SK-N-MC (cell line): ENCODE data around the gene ZNF438.

Experiments
- DNase-seq: peaks from one replicate; pipeline ENCODE4 v3.0.0-alpha.2; 2011; ENCODE audit warnings: low read depth, low spot score
- H3K27ac ChIP-seq: fragments of 200-600 bp; sonication (generic); 2 replicates; pipeline ENCODE4 v1.5.1; 2016; ENCODE audit warnings: mixed run types
- H3K36me3 ChIP-seq: fragments of 200-600 bp; sonication (generic); 2 replicates; pipeline ENCODE4 v1.6.1; 2017; ENCODE audit warnings: antibody characterized with exemption, low read length, mixed read lengths; ENCODE audit not compliant: insufficient read depth
- H3K4me3 ChIP-seq: fragments of 200-600 bp; sonication (generic); 2 replicates; pipeline ENCODE4 v1.5.1; 2016
- H3K9ac ChIP-seq: fragments of 200-600 bp; sonication (generic); 2 replicates; pipeline ENCODE4 v1.8.0; 2017; ENCODE audit warnings: mixed run types, mixed read lengths; ENCODE audit not compliant: insufficient read length
- H3K9me3 ChIP-seq: fragments of 200-600 bp; sonication (generic); 2 replicates; pipeline ENCODE4 v1.6.1; 2017; ENCODE audit warnings: low read depth, mild to moderate bottlenecking, antibody characterized with exemption, low read length, moderate library complexity, mixed read lengths
- EZH2 ChIP-seq: fragments of 200-600 bp; sonication (generic); IDR thresholded peaks from one replicate; pipeline ENCODE4 v1.6.1; 2017; ENCODE audit warnings: antibody characterized with exemption
- FOXP2 ChIP-seq: optimal IDR thresholded peaks from 2 replicates; pipeline ENCODE3; 2011; ENCODE audit warnings: mild to moderate bottlenecking, moderate library complexity; ENCODE audit not compliant: insufficient read depth; ENCODE audit errors: extremely low read length, control extremely low read depth
- POLR2AphosphoS5 ChIP-seq: IDR thresholded peaks from 2 replicates; pipeline ENCODE4 v1.6.1; 2012; ENCODE audit warnings: mild to moderate bottlenecking, low read depth, low read length, borderline replicate concordance

The ZNF438 gene

DNA sequence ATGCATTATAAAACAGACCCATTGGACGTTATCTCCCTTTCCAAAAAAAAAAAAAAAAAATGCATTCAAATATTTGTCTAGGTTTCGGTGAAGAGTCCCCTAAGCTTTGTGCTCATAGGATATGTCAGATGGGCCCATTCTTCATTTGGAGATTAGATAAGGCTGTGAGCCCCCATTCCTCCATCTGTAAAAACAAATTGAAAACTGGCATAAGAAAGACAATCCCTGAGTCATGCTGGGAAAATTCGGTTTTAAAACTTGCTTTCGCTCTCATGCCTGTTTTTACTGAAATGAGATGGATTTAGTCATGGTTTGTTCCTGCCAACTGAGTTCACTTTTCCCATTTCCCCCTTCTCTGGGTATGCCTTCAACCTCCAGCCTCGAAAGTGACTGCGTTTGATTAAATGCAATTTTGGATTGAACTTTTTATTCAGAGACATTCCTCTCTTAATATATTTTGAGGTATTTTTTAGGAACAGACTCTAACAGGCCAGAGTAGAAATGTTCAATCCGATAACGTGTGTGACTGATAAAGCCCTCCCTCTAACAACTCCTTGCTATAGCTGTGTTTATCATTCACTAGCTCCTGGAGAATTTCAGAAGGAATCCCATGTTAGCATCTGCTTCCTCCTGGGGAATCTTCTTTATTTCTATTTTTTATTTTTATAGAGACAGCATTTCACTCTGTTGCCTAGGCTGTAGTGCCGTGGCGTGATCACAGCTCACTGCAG is 211.2 kb downstream of the ZNF438 start:
- no peaks in the 10 kb centered on the region for H3K9me3 ChIP-seq
- no peaks in the 10 kb centered on the region for H3K36me3 ChIP-seq
- no peak for TF ChIP-seq FOXP2
- TF ChIP-seq POLR2AphosphoS5: no peak
- no peak for TF ChIP-seq EZH2
- no peak overlapping the region for H3K27ac ChIP-seq
- no peak overlapping the region for H3K9ac ChIP-seq
- H3K4me3 ChIP-seq: no peak overlapping the region
- no peak for DNase-seq

DNA sequence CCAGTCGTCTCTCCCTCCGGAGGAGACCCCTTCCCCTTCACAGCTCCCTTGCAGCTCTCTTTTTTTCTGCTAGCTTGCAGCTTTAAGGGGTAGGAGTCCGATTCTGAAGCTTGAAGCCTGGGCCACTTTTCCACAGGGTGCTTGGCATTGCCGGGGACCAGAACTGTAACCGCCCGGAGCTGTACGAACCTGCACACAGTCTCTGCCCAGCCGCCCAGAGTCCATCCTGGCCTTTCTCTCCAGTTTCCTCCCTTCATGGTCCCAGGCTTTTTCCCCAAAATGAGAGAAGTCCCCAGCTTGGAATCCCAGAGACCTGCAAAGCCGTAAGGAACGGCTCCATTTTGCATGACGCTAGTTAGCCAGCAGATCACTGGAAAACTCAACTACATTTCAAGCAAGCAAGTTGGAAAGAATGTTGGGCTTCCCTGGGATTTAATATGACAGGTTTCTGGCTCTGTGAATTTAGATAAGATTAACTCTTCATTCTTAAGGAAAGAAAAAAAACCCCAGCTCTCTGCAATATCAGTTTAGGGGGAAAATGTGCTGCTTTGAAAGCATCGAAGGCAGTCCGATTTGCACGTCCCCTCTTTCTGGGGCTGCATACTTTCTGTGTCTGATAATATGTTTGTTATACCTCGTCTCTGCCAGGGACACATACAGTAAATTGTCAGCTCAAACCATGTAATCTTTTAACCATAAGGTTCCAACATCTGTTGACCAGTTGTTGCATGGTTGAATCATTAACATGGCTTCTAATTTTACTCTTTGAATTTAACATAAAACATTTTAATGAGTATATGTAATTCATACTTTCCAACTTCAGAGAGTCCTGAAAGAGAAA is 212.1 kb downstream of the ZNF438 start:
- Histone ChIP-seq H3K27ac (no peak overlapping the region), H3K4me3 (no peak overlapping the region)
- DNase-seq: no peak

DNA sequence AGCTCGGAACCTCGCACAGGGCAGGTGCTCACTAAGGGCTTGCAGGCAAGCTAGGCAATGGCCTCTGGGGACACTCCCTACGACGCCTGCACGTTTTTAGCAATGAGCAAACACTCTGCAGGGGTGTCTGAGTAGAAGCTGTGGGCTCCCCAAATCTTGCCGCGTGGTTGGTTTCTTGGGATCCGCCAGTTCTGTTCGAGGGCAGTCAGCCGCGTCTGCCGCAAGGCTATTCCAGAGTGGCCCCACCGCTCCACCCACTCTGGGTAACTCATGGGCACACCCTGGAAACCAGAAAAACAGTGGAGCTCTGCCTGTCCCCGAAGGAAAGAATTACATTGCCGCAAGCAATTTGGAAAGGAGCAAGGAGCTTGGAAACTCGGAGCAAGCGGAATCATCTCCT is 212.8 kb downstream of the ZNF438 start:
- Histone ChIP-seq H3K9ac (no peak overlapping the region), H3K4me3 (no peak overlapping the region), H3K36me3 (no peaks in the 10 kb centered on the region), H3K27ac (no peak overlapping the region), H3K9me3 (no peaks in the 10 kb centered on the region)
- no peak for DNase-seq
- TF ChIP-seq EZH2 (no peak), FOXP2 (no peak), POLR2AphosphoS5 (no peak)

More for the DNA sequence above, 212.1 kb downstream of the ZNF438 start:
- no peaks in the 10 kb centered on the region for H3K36me3 ChIP-seq
- H3K9me3 ChIP-seq: no peaks in the 10 kb centered on the region
- TF ChIP-seq POLR2AphosphoS5 (no peak), FOXP2 (no peak), EZH2 (no peak)
- H3K9ac ChIP-seq: no peak overlapping the region

DNA sequence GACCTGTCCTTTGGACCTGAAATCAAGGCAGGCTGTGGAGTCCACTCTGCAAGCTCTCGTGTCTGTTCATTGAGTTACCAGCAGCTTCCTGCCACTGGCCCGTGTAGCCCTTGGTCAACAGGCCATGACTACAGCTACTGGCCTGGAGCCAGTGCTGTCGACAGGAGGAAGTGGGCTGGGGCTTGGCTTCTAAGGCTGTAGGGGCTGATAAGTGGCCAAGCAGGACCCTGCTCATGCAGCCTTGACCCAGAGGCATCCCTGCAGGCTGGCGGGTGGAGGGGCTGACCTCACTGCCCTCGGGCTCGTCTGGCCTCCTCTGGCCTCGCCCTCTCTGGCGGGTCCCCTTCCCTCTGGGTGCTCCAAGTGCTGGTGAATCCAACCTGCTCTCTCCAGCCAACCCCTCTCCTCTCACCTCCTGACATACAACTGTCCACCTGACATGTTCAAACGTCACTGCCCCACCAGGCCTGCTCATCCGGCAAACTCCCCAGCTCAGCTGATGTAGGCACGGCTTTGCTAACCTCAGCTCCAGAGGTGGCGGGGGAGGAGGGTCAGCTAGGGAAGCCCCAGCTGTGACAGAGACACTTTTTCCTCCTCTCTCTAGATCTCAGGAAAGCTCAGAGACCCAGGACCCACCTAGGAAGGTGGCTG is 213.5 kb downstream of the ZNF438 start:
- DNase-seq: no peak
- Histone ChIP-seq H3K36me3 (no peaks in the 10 kb centered on the region), H3K9ac (no peak overlapping the region), H3K9me3 (no peaks in the 10 kb centered on the region), H3K27ac (no peak overlapping the region), H3K4me3 (no peak overlapping the region)
- TF ChIP-seq EZH2: no peak
- TF ChIP-seq FOXP2: no peak
- TF ChIP-seq POLR2AphosphoS5: no peak

DNA sequence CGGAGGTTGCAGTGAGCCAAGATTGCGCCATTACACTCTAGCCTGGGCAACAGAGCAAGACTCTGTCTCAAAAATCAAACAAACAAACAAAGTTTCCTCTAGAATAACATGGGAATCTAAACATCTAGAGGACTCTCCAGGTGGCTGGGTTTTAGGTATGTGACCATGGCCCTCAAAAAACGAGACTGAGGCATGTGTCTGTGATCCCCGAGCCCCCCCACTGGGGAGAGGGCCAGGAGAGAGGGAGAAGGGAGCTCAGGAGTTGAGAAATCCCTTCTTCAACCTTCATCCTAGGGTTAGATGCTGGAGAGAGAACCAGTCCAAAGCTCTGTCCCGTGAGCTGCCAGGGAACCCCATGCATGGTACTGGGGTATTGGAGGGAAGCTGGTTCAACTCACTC is 214.1 kb downstream of the ZNF438 start:
- TF ChIP-seq EZH2 (no peak), POLR2AphosphoS5 (no peak), FOXP2 (no peak)
- no peak overlapping the region for H3K27ac ChIP-seq
- H3K9me3 ChIP-seq: no peaks in the 10 kb centered on the region
- H3K36me3 ChIP-seq: no peaks in the 10 kb centered on the region
- no peak for DNase-seq
- H3K4me3 ChIP-seq: no peak overlapping the region
- no peak overlapping the region for H3K9ac ChIP-seq

GRCh38 chr10:30816820-30817171 is 214.9 kb downstream of the ZNF438 start:
- no peak overlapping the region for H3K9ac ChIP-seq
- no peak overlapping the region for H3K4me3 ChIP-seq
- no peaks in the 10 kb centered on the region for H3K36me3 ChIP-seq
- no peaks in the 10 kb centered on the region for H3K9me3 ChIP-seq
- no peak overlapping the region for H3K27ac ChIP-seq
- no peak for DNase-seq
- TF ChIP-seq EZH2 (no peak), FOXP2 (no peak), POLR2AphosphoS5 (no peak)

DNA sequence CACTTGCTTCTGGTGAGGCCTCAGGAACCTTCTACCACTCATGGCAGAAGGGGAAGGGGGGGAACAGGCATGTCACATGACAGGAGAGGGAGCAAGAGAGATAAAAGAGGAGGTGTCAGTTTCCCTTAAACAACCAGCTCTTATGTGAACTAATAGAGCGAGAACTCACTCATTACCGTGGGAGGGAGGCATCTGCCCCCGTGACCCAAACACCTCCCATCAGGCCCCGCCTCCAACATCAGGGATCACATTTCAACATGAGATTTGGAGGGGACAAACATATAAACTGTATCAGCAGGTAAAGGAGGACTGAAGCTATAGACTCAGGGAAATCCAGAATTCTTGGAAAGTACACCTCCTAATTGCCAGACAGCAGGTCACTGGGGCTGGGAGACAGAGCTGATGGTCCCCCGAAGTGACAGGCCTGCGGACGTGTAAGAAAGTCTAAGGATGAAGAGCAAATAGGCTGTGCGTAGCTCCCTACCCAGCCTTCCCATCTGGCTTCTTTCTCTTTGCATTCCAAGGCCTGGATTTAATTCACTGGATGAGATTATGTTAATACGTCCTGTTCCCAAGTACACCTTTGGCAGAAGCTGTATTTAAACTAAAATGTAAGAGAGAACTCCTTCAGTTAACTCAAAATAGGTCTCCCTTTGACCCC is 215.4 kb downstream of the ZNF438 start:
- DNase-seq: no peak
- TF ChIP-seq POLR2AphosphoS5: no peak
- no peak for TF ChIP-seq EZH2
- no peak for TF ChIP-seq FOXP2

More for the DNA sequence above, 215.4 kb downstream of the ZNF438 start:
- no peak overlapping the region for H3K4me3 ChIP-seq
- H3K9me3 ChIP-seq: no peaks in the 10 kb centered on the region
- no peak overlapping the region for H3K27ac ChIP-seq
- H3K36me3 ChIP-seq: no peaks in the 10 kb centered on the region
- no peak overlapping the region for H3K9ac ChIP-seq
